OCI-LY7 (cell line): ENCODE results near the gene MLPH. TPM values are rescaled to one million over a fixed set of nuclear protein-coding genes. Genes with fewer than 3 reads are reported as not detected.

Source experiments
- BruUV-seq: library from RNA; stranded (reverse); fragments of 400-500 nt; replicated peaks from 2 replicates; lab custom pipeline; 2021; lab: Mats Ljungman, UMichigan
- CTCF ChIA-PET: fragments of 300-600 bp; sonication (Branson Sonifier 250); formaldehyde crosslinking; loops from one replicate; lab custom pipeline; 2022; ENCODE audit warnings: antibody characterized with exemption; ENCODE audit not compliant: unreplicated experiment; lab: Charles Lee
- POLR2A ChIA-PET: fragments of 300-600 bp; sonication (Branson Sonifier 250); formaldehyde crosslinking; loops from one replicate; lab custom pipeline; 2022; ENCODE audit warnings: antibody characterized with exemption; lab: Charles Lee
- DNase-seq: peaks from one replicate; pipeline ENCODE4 v3.0.0-alpha.2; 2015; ENCODE audit warnings: low spot score
- H2AFZ ChIP-seq: fragments of 200-600 bp; sonication (generic), shearing (Covaris generic); 2 replicates; pipeline ENCODE4 v1.6.1; 2014; ENCODE audit warnings: mild to moderate bottlenecking, antibody characterized with exemption, low read length, moderate library complexity
- H3K27ac ChIP-seq: fragments of 200-600 bp; sonication (generic); 2 replicates; pipeline ENCODE4 v1.5.1; 2014; ENCODE audit warnings: mixed run types, low read depth, mild to moderate bottlenecking, moderate library complexity, low read length, inconsistent platforms; ENCODE audit not compliant: poor library complexity, severe bottlenecking
- H3K36me3 ChIP-seq: fragments of 200-600 bp; sonication (generic); 2 replicates; pipeline ENCODE4 v1.6.1; 2014; ENCODE audit warnings: mild to moderate bottlenecking, antibody characterized with exemption, low read length, moderate library complexity, mixed read lengths; ENCODE audit not compliant: insufficient read depth
- H3K4me1 ChIP-seq: fragments of 200-600 bp; sonication (generic); 2 replicates; pipeline ENCODE4 v1.5.1; 2014; ENCODE audit warnings: mild to moderate bottlenecking, low read length; ENCODE audit not compliant: insufficient read depth, poor library complexity, severe bottlenecking
- H3K4me2 ChIP-seq: fragments of 200-600 bp; sonication (generic); 2 replicates; pipeline ENCODE4 v1.6.1; 2014; ENCODE audit warnings: mild to moderate bottlenecking, low read length
- H3K4me3 ChIP-seq: fragments of 200-600 bp; sonication (generic); 2 replicates; pipeline ENCODE4 v1.5.1; 2014; ENCODE audit warnings: mild to moderate bottlenecking, low read depth, low read length; ENCODE audit not compliant: poor library complexity, severe bottlenecking
- H3K79me2 ChIP-seq: fragments of 200-600 bp; sonication (generic); 2 replicates; pipeline ENCODE4 v1.6.1; 2016; ENCODE audit warnings: low read depth, mild to moderate bottlenecking, low read length, moderate library complexity, mixed read lengths; ENCODE audit not compliant: insufficient read depth
- H3K9me2 ChIP-seq: fragments of 200-600 bp; sonication (generic); 2 replicates; pipeline ENCODE4 v1.6.1; 2016; ENCODE audit warnings: mild to moderate bottlenecking, low read length, mixed read lengths; ENCODE audit not compliant: insufficient read depth
- H3K9me3 ChIP-seq: fragments of 200-600 bp; sonication (generic); 2 replicates; pipeline ENCODE4 v1.6.1; 2014; ENCODE audit warnings: mild to moderate bottlenecking, mixed run types, low read length, mixed read lengths
- H4K20me1 ChIP-seq: fragments of 200-600 bp; sonication (generic); 2 replicates; pipeline ENCODE4 v1.6.1; 2014; ENCODE audit warnings: mild to moderate bottlenecking, antibody characterized with exemption, low read length, moderate library complexity, mixed read lengths; ENCODE audit not compliant: insufficient read depth
- EZH2phosphoT487 ChIP-seq: fragments of 200-600 bp; sonication (generic); IDR thresholded peaks from 2 replicates; pipeline ENCODE4 v1.6.1; 2018; ENCODE audit warnings: low read depth, borderline replicate concordance, mild to moderate bottlenecking, mixed run types, antibody characterized with exemption, low read length, moderate library complexity, mixed read lengths
- intact Hi-C: fragments of 100-400 bp; cut with micrococcal nuclease; formaldehyde crosslinking; loops from one replicate; pipeline ENCODE4 v1.10.0; 2022; ENCODE audit not compliant: unreplicated experiment
- total RNA-seq, 2 experiments: library from RNA; depleted of rRNA in 1 of 2; stranded (reverse); fragments of >200 nt in 1 of 2; shearing (Covaris generic) in 1 of 2; gene quantifications; 2 replicates each; pipeline ENCODE4 v1.2.3, GENCODE V29; 2014 to 2022
- TF ChIP-seq, protein P1 (sequence below): fragments of 200-600 bp; sonication (generic); conservative IDR thresholded peaks from 2 replicates; pipeline ENCODE4 v1.5.1; 2014; ENCODE audit warnings: mild to moderate bottlenecking, antibody characterized with exemption, low read length, moderate library complexity, mixed read lengths

MLPH gene
- total RNA-seq, 2 experiments from 2014 or later = not detected

DNA sequence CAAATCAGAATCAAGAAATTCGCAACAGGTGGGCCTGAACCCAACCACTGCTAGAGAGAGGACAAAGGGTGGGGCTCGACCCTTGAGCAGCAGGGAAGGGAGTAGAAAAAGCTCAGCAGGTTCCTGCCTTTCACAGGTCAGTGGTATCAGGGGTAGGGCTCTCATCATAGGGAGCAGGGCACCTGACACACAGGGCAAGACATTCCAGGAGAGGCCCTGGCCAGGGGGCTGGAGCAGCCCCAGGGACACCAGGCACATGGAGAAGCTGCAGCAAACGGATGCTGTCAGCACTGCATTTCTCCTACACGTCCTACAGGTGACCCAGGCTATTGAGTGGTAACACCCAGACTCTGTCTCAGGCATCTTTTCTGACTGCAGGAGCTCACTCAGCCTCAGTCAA is 17.2 kb upstream of the MLPH start:
- CTCF ChIA-PET = no interaction called here

DNA sequence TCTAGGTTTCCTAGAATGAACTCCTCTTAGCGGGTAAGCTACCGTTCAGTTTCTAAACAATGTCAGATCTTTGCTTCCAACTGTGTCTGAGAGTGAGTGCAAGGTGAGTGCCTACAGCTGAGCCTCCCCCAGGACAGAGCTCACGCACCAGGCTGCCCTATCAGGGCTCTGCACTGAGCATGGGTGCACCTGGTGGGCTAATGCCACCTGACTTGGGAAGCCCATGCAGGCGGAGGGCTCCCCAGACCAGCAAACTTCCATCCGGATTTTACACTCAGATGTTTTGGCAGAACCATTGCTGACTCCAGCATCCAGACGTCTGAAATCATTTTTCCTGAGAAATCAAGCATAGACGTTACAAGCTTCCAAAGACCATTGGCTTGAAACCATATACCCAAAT is 16.1 kb upstream of the MLPH start:
- no peak overlapping the region for H3K4me2 ChIP-seq
- peaks cover 9% of the 10 kb centered on the region for H3K4me1 ChIP-seq
- no peaks in the 10 kb centered on the region for H3K9me2 ChIP-seq
- BruUV-seq = no TSS peak
- CTCF ChIA-PET = interaction anchor here (0.5 to 1.1 kb wide), 3 partner anchors 27 to 832 kb away, joined by 3 read pairs; no protein-coding TSS in a partner anchor
- intact Hi-C loops = loop anchor here (1.0 kb wide), 2 partner anchors 101 to 317 kb away; no protein-coding TSS in a partner anchor
- H3K9me3 ChIP-seq = no peaks in the 10 kb centered on the region
- POLR2A ChIA-PET = interaction anchor here (0.6 to 1.2 kb wide), 2 partner anchors 357 to 385 kb away, joined by 4 read pairs; partner anchors contain the start of gene COPS8
- DNase-seq = no peak
- H3K27ac ChIP-seq = no peak overlapping the region
- no peak overlapping the region for H3K4me3 ChIP-seq
- no peaks in the 10 kb centered on the region for H3K79me2 ChIP-seq
- no peak for TF ChIP-seq EZH2phosphoT487
- TF ChIP-seq, protein P1, sequence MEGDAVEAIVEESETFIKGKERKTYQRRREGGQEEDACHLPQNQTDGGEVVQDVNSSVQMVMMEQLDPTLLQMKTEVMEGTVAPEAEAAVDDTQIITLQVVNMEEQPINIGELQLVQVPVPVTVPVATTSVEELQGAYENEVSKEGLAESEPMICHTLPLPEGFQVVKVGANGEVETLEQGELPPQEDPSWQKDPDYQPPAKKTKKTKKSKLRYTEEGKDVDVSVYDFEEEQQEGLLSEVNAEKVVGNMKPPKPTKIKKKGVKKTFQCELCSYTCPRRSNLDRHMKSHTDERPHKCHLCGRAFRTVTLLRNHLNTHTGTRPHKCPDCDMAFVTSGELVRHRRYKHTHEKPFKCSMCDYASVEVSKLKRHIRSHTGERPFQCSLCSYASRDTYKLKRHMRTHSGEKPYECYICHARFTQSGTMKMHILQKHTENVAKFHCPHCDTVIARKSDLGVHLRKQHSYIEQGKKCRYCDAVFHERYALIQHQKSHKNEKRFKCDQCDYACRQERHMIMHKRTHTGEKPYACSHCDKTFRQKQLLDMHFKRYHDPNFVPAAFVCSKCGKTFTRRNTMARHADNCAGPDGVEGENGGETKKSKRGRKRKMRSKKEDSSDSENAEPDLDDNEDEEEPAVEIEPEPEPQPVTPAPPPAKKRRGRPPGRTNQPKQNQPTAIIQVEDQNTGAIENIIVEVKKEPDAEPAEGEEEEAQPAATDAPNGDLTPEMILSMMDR = no peak
- no peaks in the 10 kb centered on the region for H3K36me3 ChIP-seq
- H2AFZ ChIP-seq = no peak overlapping the region
- no peaks in the 10 kb centered on the region for H4K20me1 ChIP-seq

More for the DNA sequence above, 17.2 kb upstream of the MLPH start:
- TF ChIP-seq, protein P1 = no peak
- no peak for TF ChIP-seq EZH2phosphoT487
- no peaks in the 10 kb centered on the region for H3K36me3 ChIP-seq
- no peaks in the 10 kb centered on the region for H3K79me2 ChIP-seq
- no peak overlapping the region for H3K4me3 ChIP-seq
- no peak for DNase-seq
- BruUV-seq = no TSS peak
- peaks cover 4% of the 10 kb centered on the region for H3K4me1 ChIP-seq
- H4K20me1 ChIP-seq = no peaks in the 10 kb centered on the region
- no peak overlapping the region for H3K27ac ChIP-seq
- intact Hi-C loops = no loop called here
- POLR2A ChIA-PET = interaction anchor here (0.7 kb wide), 1 partner anchor 19 kb away, joined by 3 read pairs; no protein-coding TSS in a partner anchor
- H3K4me2 ChIP-seq = no peak overlapping the region
- no peaks in the 10 kb centered on the region for H3K9me2 ChIP-seq
- H3K9me3 ChIP-seq = no peaks in the 10 kb centered on the region
- H2AFZ ChIP-seq = no peak overlapping the region
